Measurements from ENCODE around the gene KIAA0586. TPM values are rescaled to one million over a fixed set of nuclear protein-coding genes. Genes with fewer than 3 reads are reported as not detected.
A peak's percentile ranks its signal among the peaks of the same experiment; 100 is the strongest.

KIAA0586 gene
- total and polyA plus RNA-seq, 2 of the 13 experiments (the other 11 are each of a cell fraction or from before 2014, with no cell fraction given): 12.6 to 25.2 TPM

GRCh38 chr14:58395562-58395811, 32.0 kb upstream of the KIAA0586 start (continued):
- TF ChIP-seq ZBTB40 (IDR thresholded peaks at IDR 0.05) (no peak), ZBTB40 (CRISPR knock-in tag; IDR thresholded peaks at IDR 0.05) (no peak), CBX5 (CRISPR knock-in tag; IDR thresholded peaks at IDR 0.05; ENCODE audit: borderline replicate concordance) (0 out of 2 replicates have a peak, but pooled peaks have one; percentile 17), RARA (CRISPR knock-in tag; IDR thresholded peaks at IDR 0.05) (peak; percentile 6; the same call in 1 of the 2 replicates), GLI4 (CRISPR knock-in tag; IDR thresholded peaks at IDR 0.05; ENCODE audit: borderline replicate concordance) (peak; percentile 53; the same call in 1 of the 2 replicates), ERF (CRISPR knock-in tag; IDR thresholded peaks at IDR 0.05) (0 out of 2 replicates have a peak, but pooled peaks have one; percentile 21), ZMYM3 (CRISPR knock-in tag; IDR thresholded peaks at IDR 0.05) (peak; percentile 53; the same call in 1 of the 2 replicates), HBP1 (CRISPR knock-in tag; IDR thresholded peaks at IDR 0.05; ENCODE audit: low read depth) (0 out of 2 replicates have a peak, but pooled peaks have one; percentile 22), HNF1B (CRISPR knock-in tag; IDR thresholded peaks at IDR 0.05) (peak; percentile 62; the same call in 1 of the 2 replicates), ZNF839 (CRISPR knock-in tag; IDR thresholded peaks at IDR 0.05; ENCODE audit: borderline replicate concordance) (0 out of 2 replicates have a peak, but pooled peaks have one; percentile 10), TBX2 (CRISPR knock-in tag; IDR thresholded peaks at IDR 0.05; ENCODE audit: borderline replicate concordance) (peak; percentile 67; the same call in 1 of the 2 replicates), THRA (CRISPR knock-in tag; IDR thresholded peaks at IDR 0.05; ENCODE audit: borderline replicate concordance) (0 out of 2 replicates have a peak, but pooled peaks have one; percentile 17), NCOR1 (IDR thresholded peaks at IDR 0.05; ENCODE audit: borderline replicate concordance, low read length) (peak; percentile 37; the same call in 1 of the 2 replicates), NFIB (CRISPR knock-in tag; IDR thresholded peaks at IDR 0.05; ENCODE audit: borderline replicate concordance) (no peak), SOX6 (IDR thresholded peaks at IDR 0.05) (no peak), SOX6 (CRISPR knock-in tag; IDR thresholded peaks at IDR 0.05) (peak; percentile 49; the same call in 1 of the 2 replicates)

All from HepG2 (cell line).